HUES64 (cell line): ENCODE results near the gene ZCCHC2.

Experiments
- H3K27ac ChIP-seq: 2 replicates; pipeline ENCODE4 v1.7.0; 2013; ENCODE audit warnings: low read depth, low read length, inconsistent platforms
- H3K27me3 ChIP-seq: 2 replicates; pipeline ENCODE4 v1.6.1; 2013; ENCODE audit warnings: mild to moderate bottlenecking, low read length; ENCODE audit not compliant: insufficient read depth
- H3K36me3 ChIP-seq: 2 replicates; pipeline ENCODE4 v1.6.1; 2013; ENCODE audit warnings: mild to moderate bottlenecking, low read length; ENCODE audit not compliant: insufficient read depth
- H3K4me1 ChIP-seq: 2 replicates; pipeline ENCODE4 v1.6.1; 2013; ENCODE audit warnings: mild to moderate bottlenecking, low read length, moderate library complexity; ENCODE audit not compliant: insufficient read depth
- H3K4me3 ChIP-seq: 2 replicates; pipeline ENCODE4 v1.5.1; 2013; ENCODE audit warnings: mild to moderate bottlenecking, low read length, moderate library complexity
- H3K9ac ChIP-seq: 2 replicates; pipeline ENCODE4 v1.6.1; 2013; ENCODE audit warnings: mild to moderate bottlenecking, low read depth, low read length
- H3K9me3 ChIP-seq: 2 replicates; pipeline ENCODE4 v1.6.1; 2013; ENCODE audit warnings: low read depth, low read length; ENCODE audit not compliant: insufficient read depth
- WGBS: fragments of 150-250, 120-280 bp; methylation state at CpG from one replicate; pipeline ENCODE4 v1.1.7; 2013; ENCODE audit warnings: missing lambda C conversion rate; 5-methylcytosine and 5-hydroxymethylcytosine counted together

Gene ZCCHC2

DNA sequence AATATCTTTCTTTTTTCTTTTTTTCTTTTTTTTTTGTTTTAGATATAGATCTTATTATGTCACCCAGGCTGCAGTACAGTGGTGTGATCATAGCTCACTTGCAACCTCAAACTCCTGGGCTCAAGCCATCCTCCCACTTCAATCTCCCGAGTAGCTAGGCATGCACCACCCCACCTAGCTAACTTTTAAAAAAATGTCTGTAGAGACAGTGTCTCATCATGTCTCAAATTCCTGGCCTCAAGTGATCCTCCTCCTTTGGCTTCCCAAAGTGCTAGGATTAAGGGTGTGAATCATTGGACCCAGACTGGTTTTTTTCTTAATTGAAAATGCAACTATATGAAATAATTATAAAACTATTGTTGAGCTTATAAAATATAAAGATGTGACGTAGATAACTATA, 9.8 kb upstream of the ZCCHC2 start:
- no peak overlapping the region for H3K9ac ChIP-seq
- H3K36me3 ChIP-seq, result no peaks in the 10 kb centered on the region
- peaks cover 7% of the 10 kb centered on the region; the same call in 1 of the 2 replicates for H3K9me3 ChIP-seq
- no peaks in the 10 kb centered on the region for H3K27me3 ChIP-seq
- H3K4me1 ChIP-seq, result no peaks in the 10 kb centered on the region
- 88% methylated on average over 1 of the region's 2 CpGs for WGBS
- no peak overlapping the region for H3K4me3 ChIP-seq
- H3K27ac ChIP-seq, result no peak overlapping the region

GRCh38 chr18:62514570-62514969, 8.3 kb upstream of the ZCCHC2 start:
- peaks cover 7% of the 10 kb centered on the region; the same call in 1 of the 2 replicates for H3K9me3 ChIP-seq
- no peak overlapping the region for H3K27ac ChIP-seq
- H3K27me3 ChIP-seq, result no peaks in the 10 kb centered on the region
- no peaks in the 10 kb centered on the region for H3K4me1 ChIP-seq
- no peak overlapping the region for H3K4me3 ChIP-seq
- H3K36me3 ChIP-seq, result no peaks in the 10 kb centered on the region
- H3K9ac ChIP-seq, result no peak overlapping the region

DNA sequence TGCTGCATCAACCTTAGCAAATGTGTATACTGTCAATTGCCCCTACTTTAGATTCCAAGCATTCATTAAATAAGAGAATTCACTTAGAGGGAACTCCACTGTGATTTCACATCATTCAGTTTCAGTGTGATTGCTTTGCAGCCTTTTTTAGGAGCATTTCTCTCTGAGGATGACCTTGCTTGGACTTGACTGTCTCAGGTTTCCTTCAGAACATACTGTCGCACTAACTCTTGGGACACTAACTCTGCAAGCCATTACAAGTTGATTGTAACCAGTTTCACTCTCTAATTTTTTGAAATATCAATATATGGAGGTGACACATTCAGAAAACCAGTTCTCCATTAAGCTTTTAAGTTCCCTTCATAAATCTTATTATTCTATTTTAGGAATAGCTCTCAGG, 6.6 kb upstream of the ZCCHC2 start:
- H3K9ac ChIP-seq, result no peak overlapping the region
- H3K36me3 ChIP-seq, result no peaks in the 10 kb centered on the region
- peaks cover 7% of the 10 kb centered on the region; the same call in 1 of the 2 replicates for H3K9me3 ChIP-seq
- no peak overlapping the region for H3K4me3 ChIP-seq
- no peaks in the 10 kb centered on the region for H3K4me1 ChIP-seq
- H3K27me3 ChIP-seq, result peaks cover 16% of the 10 kb centered on the region
- H3K27ac ChIP-seq, result no peak overlapping the region
- WGBS, result 83% methylated on average over 1 of the region's 1 CpG

- H3K4me3 ChIP-seq, result no peak overlapping the region
- H3K36me3 ChIP-seq, result no peaks in the 10 kb centered on the region
- WGBS, result 95% methylated on average over 9 of the region's 9 CpGs
- H3K27me3 ChIP-seq, result peaks cover 27% of the 10 kb centered on the region
- no peak overlapping the region for H3K27ac ChIP-seq
- no peak overlapping the region for H3K9ac ChIP-seq
- peaks cover 5% of the 10 kb centered on the region; the same call in 1 of the 2 replicates for H3K4me1 ChIP-seq
- H3K9me3 ChIP-seq, result peaks cover 5% of the 10 kb centered on the region; the same call in 1 of the 2 replicates
Measured at GRCh38 chr18:62518460-62519375, 4.1 kb upstream of the ZCCHC2 start.

- H3K4me3 ChIP-seq, result no peak overlapping the region
- peaks cover 37% of the 10 kb centered on the region for H3K27me3 ChIP-seq
- no peak overlapping the region for H3K9ac ChIP-seq
- H3K9me3 ChIP-seq, result 0 out of 2 replicates have a peak, but pooled peaks cover under 1% of the 10 kb centered on the region
- H3K36me3 ChIP-seq, result no peaks in the 10 kb centered on the region
- H3K4me1 ChIP-seq, result peaks cover 5% of the 10 kb centered on the region; the same call in 1 of the 2 replicates
- H3K27ac ChIP-seq, result no peak overlapping the region
- WGBS, result 100% methylated on average over 1 of the region's 1 CpG
Measured at GRCh38 chr18:62519684-62520083, 3.1 kb upstream of the ZCCHC2 start.

- WGBS, result 92% methylated on average over 4 of the region's 4 CpGs
- Histone ChIP-seq H3K4me3 (no peak overlapping the region), H3K27ac (no peak overlapping the region), H3K9me3 (no peaks in the 10 kb centered on the region), H3K9ac (no peak overlapping the region), H3K4me1 (peaks cover 19% of the 10 kb centered on the region; the same call in 1 of the 2 replicates), H3K27me3 (peaks cover 51% of the 10 kb centered on the region), H3K36me3 (no peaks in the 10 kb centered on the region)
Measured at GRCh38 chr18:62521082-62521481, 1.7 kb upstream of the ZCCHC2 start.

DNA sequence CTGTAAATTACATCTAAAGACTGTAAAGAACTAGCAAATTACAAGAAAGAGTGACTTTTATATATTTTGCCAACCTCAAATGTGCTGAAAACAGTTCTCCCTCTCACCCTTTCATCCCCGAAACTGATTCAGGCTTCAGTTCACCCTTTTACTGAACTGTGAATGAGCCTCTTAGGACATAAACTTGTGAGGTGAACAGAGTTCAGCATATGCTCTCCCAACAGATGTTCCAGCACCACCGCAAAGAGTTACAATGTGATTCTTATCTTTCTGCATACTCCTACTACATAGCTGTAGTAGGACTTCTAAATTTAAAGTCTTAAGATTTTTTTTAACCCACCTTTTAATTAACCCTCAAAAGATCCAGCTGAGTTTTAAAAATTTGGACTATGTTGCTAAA, 1.2 kb upstream of the ZCCHC2 start:
- H3K4me3 ChIP-seq, result peak overlapping the region; percentile 91
- no peak overlapping the region for H3K27ac ChIP-seq
- no peaks in the 10 kb centered on the region for H3K9me3 ChIP-seq
- peaks cover 22% of the 10 kb centered on the region; the same call in 1 of the 2 replicates for H3K4me1 ChIP-seq
- peaks cover 54% of the 10 kb centered on the region for H3K27me3 ChIP-seq
- no peak overlapping the region for H3K9ac ChIP-seq
- no peaks in the 10 kb centered on the region for H3K36me3 ChIP-seq
- 82% methylated on average over 2 of the region's 2 CpGs for WGBS

- H3K9me3 ChIP-seq, result no peaks in the 10 kb centered on the region
- H3K36me3 ChIP-seq, result no peaks in the 10 kb centered on the region
- H3K27me3 ChIP-seq, result peaks cover 54% of the 10 kb centered on the region
- peak overlapping the region; percentile 97; the same call in 1 of the 2 replicates for H3K27ac ChIP-seq
- H3K9ac ChIP-seq, result peak overlapping the region; percentile 72
- H3K4me1 ChIP-seq, result peaks cover 24% of the 10 kb centered on the region
- peak overlapping the region; percentile 91 for H3K4me3 ChIP-seq
- WGBS, result under 1% methylated on average over 32 of the region's 32 CpGs
Measured at GRCh38 chr18:62522178-62522503, 684 bp upstream of the ZCCHC2 start.

- Histone ChIP-seq H3K36me3 (no peaks in the 10 kb centered on the region), H3K4me1 (peaks cover 29% of the 10 kb centered on the region), H3K9me3 (no peaks in the 10 kb centered on the region), H3K27ac (peak overlapping the region; percentile 97; the same call in 1 of the 2 replicates), H3K4me3 (peak overlapping the region; percentile 91), H3K9ac (no peak overlapping the region), H3K27me3 (peaks cover 54% of the 10 kb centered on the region)
- under 1% methylated on average over 62 of the region's 62 CpGs for WGBS
Measured at GRCh38 chr18:62523255-62523588, 397 bp downstream of the ZCCHC2 start.

GRCh38 chr18:62523631-62524439, 1.0 kb downstream of the ZCCHC2 start:
- under 1% methylated on average over 100 of the region's 100 CpGs for WGBS
- Histone ChIP-seq H3K9ac (peak overlapping the region; percentile 62), H3K27ac (no peak overlapping the region; the same call in 1 of the 2 replicates), H3K36me3 (no peaks in the 10 kb centered on the region), H3K4me3 (peak overlapping the region; percentile 78), H3K9me3 (no peaks in the 10 kb centered on the region), H3K4me1 (peaks cover 29% of the 10 kb centered on the region), H3K27me3 (peaks cover 54% of the 10 kb centered on the region)
